Mesenchymal stem cell (in vitro differentiated cells and primary cell): Measurements from ENCODE around the gene ANKDD1B.
A peak's percentile ranks its signal among the peaks of the same experiment; 100 is the strongest.

Experiments
- DNase-seq: peaks from one replicate; pipeline ENCODE4 v3.0.0-alpha.2; 2013
- H2AFZ ChIP-seq: one replicate; pipeline ENCODE4 v1.6.1; 2013; ENCODE audit warnings: low read depth, mild to moderate bottlenecking, control low read depth, inconsistent platforms, low read length, moderate library complexity
- H2AK5ac ChIP-seq: 2 replicates; pipeline ENCODE4 v1.6.1; 2013; ENCODE audit warnings: low read length, moderate library complexity, mild to moderate bottlenecking, inconsistent platforms; ENCODE audit not compliant: severe bottlenecking
- H2BK120ac ChIP-seq: one replicate; pipeline ENCODE4 v1.6.1; 2013; ENCODE audit warnings: low read depth, mild to moderate bottlenecking, inconsistent platforms, low read length, moderate library complexity
- H2BK12ac ChIP-seq, 2 experiments: one replicate each; pipeline ENCODE4 v1.6.1; 2013; ENCODE audit warnings: inconsistent platforms in 2 of 2, low read length in 2 of 2, mild to moderate bottlenecking in 2 of 2, moderate library complexity in 2 of 2, control low read depth in 1 of 2
- H2BK15ac ChIP-seq: one replicate; pipeline ENCODE4 v1.6.1; 2013; ENCODE audit warnings: mild to moderate bottlenecking, low read depth, inconsistent platforms; ENCODE audit not compliant: poor library complexity, severe bottlenecking
- H2BK5ac ChIP-seq: 2 replicates; pipeline ENCODE4 v1.6.1; 2013; ENCODE audit warnings: low read depth, mild to moderate bottlenecking, low read length, control low read depth, inconsistent platforms; ENCODE audit not compliant: poor library complexity, severe bottlenecking
- H3K14ac ChIP-seq, 2 experiments: one replicate each; pipeline ENCODE4 v1.6.1; 2013; ENCODE audit warnings: inconsistent platforms in 2 of 2, low read length in 2 of 2, control low read depth in 1 of 2, mild to moderate bottlenecking in 1 of 2, moderate library complexity in 1 of 2
- H3K18ac ChIP-seq, 2 experiments: one replicate each; pipeline ENCODE4 v1.6.1; 2013; ENCODE audit warnings: inconsistent platforms in 2 of 2, low read length in 2 of 2, control low read depth in 1 of 2, low read depth in 1 of 2, mild to moderate bottlenecking in 1 of 2
- H3K23ac ChIP-seq, 2 experiments: one replicate each; pipeline ENCODE4 v1.6.1; 2013; ENCODE audit warnings: inconsistent platforms in 2 of 2, low read length in 2 of 2, mild to moderate bottlenecking in 2 of 2, moderate library complexity in 2 of 2, control low read depth in 1 of 2
- H3K27ac ChIP-seq: 2 replicates; pipeline ENCODE4 v1.5.1; 2013; ENCODE audit warnings: mild to moderate bottlenecking, moderate library complexity, low read length, control low read depth, inconsistent platforms; ENCODE audit not compliant: poor library complexity, severe bottlenecking
- H3K27me3 ChIP-seq, 2 experiments: 2 replicates each; pipeline versions ENCODE4 v1.6.1 to v1.7.0; 2013; ENCODE audit warnings: low read length in 2 of 2, mild to moderate bottlenecking in 2 of 2, moderate library complexity in 2 of 2, control low read depth in 1 of 2, inconsistent platforms in 1 of 2; ENCODE audit not compliant: control insufficient read depth in 1 of 2, insufficient read depth in 1 of 2
- H3K36me3 ChIP-seq, 2 experiments: 2 replicates each; pipeline versions ENCODE4 v1.6.1 to v1.7.0; 2013; ENCODE audit warnings: low read length in 2 of 2, control low read depth in 1 of 2, inconsistent platforms in 1 of 2, low read depth in 1 of 2, mild to moderate bottlenecking in 1 of 2; ENCODE audit not compliant: insufficient read depth in 2 of 2, control insufficient read depth in 1 of 2
- H3K4ac ChIP-seq, 2 experiments: one replicate each; pipeline ENCODE4 v1.6.1; 2013; ENCODE audit warnings: inconsistent platforms in 2 of 2, low read length in 2 of 2, mild to moderate bottlenecking in 2 of 2, moderate library complexity in 2 of 2, control low read depth in 1 of 2, low read depth in 1 of 2
- H3K4me1 ChIP-seq: 2 replicates; pipeline ENCODE4 v1.6.1; 2013; ENCODE audit warnings: low read depth, low read length, control low read depth; ENCODE audit not compliant: control insufficient read depth, insufficient read depth
- H3K4me2 ChIP-seq: 2 replicates; pipeline ENCODE4 v1.6.1; 2013; ENCODE audit warnings: low read length, mild to moderate bottlenecking, inconsistent platforms; ENCODE audit not compliant: poor library complexity, severe bottlenecking
- H3K4me3 ChIP-seq, 2 experiments: 2 replicates each; pipeline versions ENCODE4 v1.5.1 to v1.7.0; 2013; ENCODE audit warnings: low read length in 2 of 2, mild to moderate bottlenecking in 2 of 2, control low read depth in 1 of 2, low read depth in 1 of 2; ENCODE audit not compliant: insufficient read depth in 1 of 2
- H3K79me1 ChIP-seq: replicated peaks from 2 replicates; pipeline ENCODE4 v1.6.1; 2013; ENCODE audit warnings: mild to moderate bottlenecking, control low read depth, low read length, inconsistent platforms; ENCODE audit not compliant: poor library complexity, severe bottlenecking
- H3K9ac ChIP-seq: 2 replicates; pipeline ENCODE4 v1.7.0; 2013; ENCODE audit warnings: mild to moderate bottlenecking, low read length, moderate library complexity
- H3K9me3 ChIP-seq: 2 replicates; pipeline ENCODE4 v1.7.0; 2013; ENCODE audit warnings: mild to moderate bottlenecking, low read length; ENCODE audit not compliant: control insufficient read depth
- H4K8ac ChIP-seq: one replicate; pipeline ENCODE4 v1.6.1; 2013; ENCODE audit warnings: inconsistent platforms, mild to moderate bottlenecking, low read length, moderate library complexity
- H4K91ac ChIP-seq: one replicate; pipeline ENCODE4 v1.6.1; 2013; ENCODE audit warnings: mild to moderate bottlenecking, low read length, inconsistent platforms
- WGBS: methylation state at CpG from one replicate; pipeline ENCODE4 v1.1.7; 2013; ENCODE audit warnings: mixed read lengths; 5-methylcytosine and 5-hydroxymethylcytosine counted together

ANKDD1B gene

GRCh38 chr5:75567710-75568109 is 43.5 kb upstream of the ANKDD1B start:
- no peak overlapping the region for H2BK12ac ChIP-seq
- H2BK120ac ChIP-seq: no peak overlapping the region
- H3K23ac ChIP-seq: peak overlapping the region in 1 of 2 experiments; percentile 20
- H2BK15ac ChIP-seq: no peak overlapping the region
- WGBS: 1% methylated on average over 2 of the region's 2 CpGs
- no peaks in the 10 kb centered on the region for H3K27me3 ChIP-seq
- H3K9ac ChIP-seq: peak overlapping the region; percentile 43
- H3K18ac ChIP-seq: no peak overlapping the region
- no peak overlapping the region for H4K91ac ChIP-seq
- peaks cover 5% of the 10 kb centered on the region for H3K79me1 ChIP-seq
- DNase-seq: peak; percentile 79
- H3K4me1 ChIP-seq: peaks cover 11% of the 10 kb centered on the region
- peak overlapping the region; percentile 30 for H3K4me2 ChIP-seq
- peak overlapping the region in 1 of 2 experiments; percentile 28 for H3K4me3 ChIP-seq
- H2BK5ac ChIP-seq: no peak overlapping the region
- peak overlapping the region; percentile 80 for H3K27ac ChIP-seq
- no peak overlapping the region for H2AFZ ChIP-seq
- H3K9me3 ChIP-seq: no peaks in the 10 kb centered on the region
- H3K14ac ChIP-seq: no peak overlapping the region
- H2AK5ac ChIP-seq: no peak overlapping the region
- no peak overlapping the region for H4K8ac ChIP-seq
- peaks cover 3 to 17% of the 10 kb centered on the region in 2 experiments for H3K36me3 ChIP-seq
- no peak overlapping the region for H3K4ac ChIP-seq

- Histone ChIP-seq H2AK5ac (no peak overlapping the region), H3K4ac (no peak overlapping the region), H3K36me3 (peaks cover 3 to 17% of the 10 kb centered on the region in 2 experiments), H3K79me1 (peaks cover 5% of the 10 kb centered on the region), H3K4me1 (peaks cover 11% of the 10 kb centered on the region), H4K8ac (no peak overlapping the region), H3K4me3 (no peak overlapping the region), H3K9me3 (no peaks in the 10 kb centered on the region), H3K27ac (peak overlapping the region; percentile 80), H2BK15ac (no peak overlapping the region), H2BK120ac (no peak overlapping the region), H3K14ac (no peak overlapping the region), H3K4me2 (no peak overlapping the region), H3K9ac (no peak overlapping the region), H3K23ac (no peak overlapping the region), H2AFZ (no peak overlapping the region), H2BK12ac (no peak overlapping the region), H4K91ac (no peak overlapping the region), H3K27me3 (no peaks in the 10 kb centered on the region), H2BK5ac (no peak overlapping the region), H3K18ac (no peak overlapping the region)
- WGBS: no CpG with 5 or more reads among the region's 2 CpGs
- no peak for DNase-seq
These were observed 43.1 kb upstream of the ANKDD1B start for GRCh38 chr5:75568202-75568601.

GRCh38 chr5:75571547-75571946 is 39.7 kb upstream of the ANKDD1B start:
- Histone ChIP-seq H3K9me3 (no peaks in the 10 kb centered on the region), H3K36me3 (peaks cover 3 to 25% of the 10 kb centered on the region in 2 experiments), H3K4me2 (no peak overlapping the region), H3K9ac (no peak overlapping the region), H2BK5ac (no peak overlapping the region), H3K4ac (no peak overlapping the region), H3K27ac (no peak overlapping the region), H3K23ac (no peak overlapping the region), H2AK5ac (no peak overlapping the region), H2AFZ (no peak overlapping the region), H4K91ac (no peak overlapping the region), H3K14ac (no peak overlapping the region), H2BK12ac (no peak overlapping the region), H3K4me1 (peaks cover 4% of the 10 kb centered on the region), H3K79me1 (peaks cover 9% of the 10 kb centered on the region), H3K4me3 (no peak overlapping the region), H3K18ac (peak overlapping the region in 1 of 2 experiments; percentile 17), H4K8ac (no peak overlapping the region), H2BK120ac (no peak overlapping the region), H2BK15ac (no peak overlapping the region), H3K27me3 (no peaks in the 10 kb centered on the region)
- 93% methylated on average over 1 of the region's 2 CpGs for WGBS
- DNase-seq: no peak

- Histone ChIP-seq H2BK15ac (no peak overlapping the region), H3K4ac (no peak overlapping the region), H3K4me1 (peaks cover 3% of the 10 kb centered on the region), H2BK12ac (no peak overlapping the region), H4K91ac (no peak overlapping the region), H2BK120ac (no peak overlapping the region), H3K36me3 (peaks cover 2 to 46% of the 10 kb centered on the region in 2 experiments), H2AK5ac (no peak overlapping the region), H3K27ac (no peak overlapping the region), H3K27me3 (no peaks in the 10 kb centered on the region), H3K4me3 (no peak overlapping the region), H3K23ac (no peak overlapping the region), H4K8ac (no peak overlapping the region), H2BK5ac (no peak overlapping the region), H3K18ac (no peak overlapping the region), H3K14ac (no peak overlapping the region), H3K4me2 (no peak overlapping the region), H3K79me1 (peaks cover 9% of the 10 kb centered on the region), H3K9ac (peak overlapping the region; percentile 69), H3K9me3 (no peaks in the 10 kb centered on the region), H2AFZ (no peak overlapping the region)
- WGBS: 68% methylated on average over 2 of the region's 3 CpGs
- DNase-seq: peak; percentile 9
These were observed 36.5 kb upstream of the ANKDD1B start for GRCh38 chr5:75574791-75575190.
